Muscle layer of duodenum (tissue), 2 donors: Measurements from ENCODE around the gene TSPAN7.

ENCODE experiments used
- H3K27ac ChIP-seq: one replicate; pipeline ENCODE4 v1.7.0; 2013; ENCODE audit warnings: mild to moderate bottlenecking, low read length
- H3K27me3 ChIP-seq: one replicate; pipeline ENCODE4 v1.7.0; 2013; ENCODE audit warnings: low read depth, mild to moderate bottlenecking, control low read depth, low read length
- H3K36me3 ChIP-seq, 2 donors: one replicate each; pipeline ENCODE4 v1.7.0; 2013; ENCODE audit warnings: low read length in 2 of 2, control low read depth in 1 of 2, mild to moderate bottlenecking in 1 of 2; ENCODE audit not compliant: insufficient read depth in 2 of 2, control insufficient read depth in 1 of 2
- H3K4me1 ChIP-seq, 2 donors: one replicate each; pipeline ENCODE4 v1.7.0; 2013; ENCODE audit warnings: low read length in 2 of 2, mild to moderate bottlenecking in 2 of 2, control low read depth in 1 of 2, moderate library complexity in 1 of 2; ENCODE audit not compliant: insufficient read depth in 2 of 2, control insufficient read depth in 1 of 2
- H3K4me3 ChIP-seq, 2 donors: one replicate each; pipeline ENCODE4 v1.7.0; 2013; ENCODE audit warnings: low read length in 2 of 2, low read depth in 1 of 2, mild to moderate bottlenecking in 1 of 2
- H3K9me3 ChIP-seq, 2 donors: one replicate each; pipeline ENCODE4 v1.7.0; 2013; ENCODE audit warnings: low read length in 2 of 2, control low read depth in 1 of 2, mild to moderate bottlenecking in 1 of 2; ENCODE audit not compliant: control insufficient read depth in 1 of 2
- donor health status: healthy.

The TSPAN7 gene

DNA sequence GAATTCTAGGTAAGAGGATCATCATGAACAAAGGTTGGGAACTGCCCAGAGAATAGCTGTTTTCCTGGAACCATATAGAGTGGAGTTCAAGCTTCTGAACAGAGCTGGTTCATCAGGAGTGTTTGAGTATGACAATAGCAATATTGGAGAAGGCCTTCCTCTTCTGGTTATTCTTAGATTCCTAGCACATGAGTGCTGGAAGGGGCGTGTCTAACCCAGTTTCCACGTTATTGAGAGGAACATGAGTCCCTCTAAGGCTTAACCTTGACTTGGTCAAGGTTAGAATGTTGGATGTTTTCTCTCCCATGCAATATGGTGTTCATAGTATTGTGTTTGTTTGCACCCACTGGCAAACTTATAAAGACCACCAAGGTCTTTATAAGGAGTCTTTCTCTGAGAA is 101.3 kb downstream of the TSPAN7 start:
- Histone ChIP-seq H3K27ac (no peak overlapping the region), H3K27me3 (no peaks in the 10 kb centered on the region), H3K9me3 (no peaks in the 10 kb centered on the region), H3K4me3 (no peak overlapping the region), H3K36me3 (no peaks in the 10 kb centered on the region), H3K4me1 (no peaks in the 10 kb centered on the region)

DNA sequence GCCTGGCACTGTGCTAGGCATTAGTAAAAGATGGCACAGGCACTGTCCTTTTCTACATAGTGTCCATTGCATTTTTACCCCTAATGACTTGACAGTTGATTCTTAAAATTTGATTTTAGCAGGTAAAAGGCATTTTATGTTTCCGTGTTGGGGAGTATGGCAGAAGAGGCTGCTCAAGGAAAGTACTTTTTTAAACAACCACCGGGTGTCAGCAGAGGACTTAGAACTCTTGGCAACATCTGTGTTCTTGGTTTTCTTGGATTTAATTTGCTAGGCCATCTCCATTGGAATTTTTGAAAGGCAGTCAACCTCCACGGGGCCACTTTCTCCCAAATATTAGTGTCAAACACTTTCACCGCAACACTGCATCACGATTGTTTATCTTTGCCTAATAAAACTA is 102.9 kb downstream of the TSPAN7 start:
- Histone ChIP-seq H3K27ac (no peak overlapping the region), H3K27me3 (no peaks in the 10 kb centered on the region), H3K4me1 (no peaks in the 10 kb centered on the region), H3K36me3 (no peaks in the 10 kb centered on the region), H3K4me3 (no peak overlapping the region), H3K9me3 (no peaks in the 10 kb centered on the region)

DNA sequence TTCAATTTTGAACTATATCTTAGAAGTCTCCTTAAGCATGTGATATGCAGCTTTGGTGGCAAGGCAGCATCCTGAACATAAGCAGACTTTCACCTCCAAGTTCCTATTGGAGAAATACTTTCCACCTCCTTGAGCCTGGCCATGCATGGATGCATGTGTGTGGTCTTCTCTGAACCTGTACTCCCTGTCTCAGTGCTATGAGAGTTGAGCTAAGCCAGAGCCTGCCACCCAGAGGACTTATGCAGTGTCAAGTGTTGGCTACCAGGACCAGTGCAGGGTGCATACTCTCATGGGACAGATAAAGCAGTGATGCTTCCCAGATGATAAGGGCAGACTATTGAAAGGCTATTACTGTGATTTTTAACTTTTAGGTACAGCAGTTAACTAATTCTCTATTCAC is 105.6 kb downstream of the TSPAN7 start:
- H3K27ac ChIP-seq: no peak overlapping the region
- no peaks in the 10 kb centered on the region for H3K4me1 ChIP-seq
- no peaks in the 10 kb centered on the region for H3K9me3 ChIP-seq
- H3K4me3 ChIP-seq: no peak overlapping the region
- no peaks in the 10 kb centered on the region for H3K36me3 ChIP-seq
- H3K27me3 ChIP-seq: no peaks in the 10 kb centered on the region

DNA sequence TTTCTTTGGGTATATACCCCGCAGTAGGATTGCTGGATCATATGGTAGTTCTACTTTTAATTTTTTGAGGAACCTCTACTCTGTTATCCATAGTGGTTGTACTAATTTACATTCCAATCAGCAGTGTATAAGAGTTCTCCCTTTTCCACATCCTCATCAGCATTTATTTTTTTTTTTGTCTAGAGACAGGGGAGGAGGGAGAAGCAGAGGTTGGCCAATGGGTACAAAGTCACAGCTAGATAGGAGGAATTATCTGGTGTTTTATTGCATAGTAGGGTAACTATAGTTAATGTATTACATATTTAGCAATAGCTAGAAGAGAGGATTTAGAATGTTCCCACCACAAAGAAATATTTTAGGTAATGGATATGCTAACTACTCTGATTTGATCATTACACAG is 107.4 kb downstream of the TSPAN7 start:
- H3K27ac ChIP-seq: no peak overlapping the region
- no peaks in the 10 kb centered on the region for H3K4me1 ChIP-seq
- no peaks in the 10 kb centered on the region for H3K9me3 ChIP-seq
- no peak overlapping the region for H3K4me3 ChIP-seq
- no peaks in the 10 kb centered on the region for H3K27me3 ChIP-seq
- H3K36me3 ChIP-seq: no peaks in the 10 kb centered on the region

DNA sequence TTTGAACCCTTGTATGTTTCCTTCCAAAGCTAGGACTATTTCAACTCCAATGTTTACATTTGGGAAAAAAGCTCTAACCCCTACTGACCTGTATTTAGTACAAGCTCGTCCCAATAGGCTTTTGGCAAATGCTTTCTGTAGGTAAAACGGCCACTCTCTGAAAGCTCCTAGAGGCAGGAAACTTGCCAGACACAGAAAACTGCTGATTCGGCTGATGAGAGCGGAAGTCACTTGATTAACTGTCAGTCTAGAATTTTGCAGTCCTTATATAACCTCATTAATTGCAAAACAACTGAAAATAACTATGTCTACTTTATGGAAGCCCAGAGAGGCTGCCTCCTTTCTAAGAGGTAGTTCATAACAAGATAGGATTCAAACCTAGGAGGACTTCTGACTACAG is 108.1 kb downstream of the TSPAN7 start:
- Histone ChIP-seq H3K27ac (no peak overlapping the region), H3K9me3 (no peaks in the 10 kb centered on the region), H3K4me1 (no peaks in the 10 kb centered on the region), H3K36me3 (no peaks in the 10 kb centered on the region), H3K4me3 (no peak overlapping the region), H3K27me3 (no peaks in the 10 kb centered on the region)

DNA sequence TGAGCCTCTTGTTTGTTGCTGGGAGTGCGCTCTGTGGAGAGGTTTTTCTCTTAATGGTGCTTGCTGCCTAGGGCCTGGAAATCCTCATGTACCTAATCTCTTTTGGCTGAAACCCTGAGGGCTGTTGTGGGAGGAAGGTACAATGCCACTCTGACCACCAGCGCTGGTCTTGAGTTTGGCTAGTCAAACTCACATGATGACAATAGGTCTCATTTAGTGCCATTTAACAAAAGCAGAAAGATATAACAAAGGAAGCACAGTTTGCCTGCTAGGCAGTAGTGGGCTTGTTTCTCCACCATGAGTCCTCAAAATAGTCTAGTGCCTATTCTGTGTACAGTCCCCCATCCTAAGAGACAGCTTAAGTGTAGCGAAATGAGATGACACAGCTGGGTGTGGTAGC is 111.3 kb downstream of the TSPAN7 start:
- Histone ChIP-seq H3K4me3 (no peak overlapping the region), H3K4me1 (no peaks in the 10 kb centered on the region), H3K36me3 (no peaks in the 10 kb centered on the region), H3K9me3 (no peaks in the 10 kb centered on the region), H3K27ac (no peak overlapping the region), H3K27me3 (no peaks in the 10 kb centered on the region)

DNA sequence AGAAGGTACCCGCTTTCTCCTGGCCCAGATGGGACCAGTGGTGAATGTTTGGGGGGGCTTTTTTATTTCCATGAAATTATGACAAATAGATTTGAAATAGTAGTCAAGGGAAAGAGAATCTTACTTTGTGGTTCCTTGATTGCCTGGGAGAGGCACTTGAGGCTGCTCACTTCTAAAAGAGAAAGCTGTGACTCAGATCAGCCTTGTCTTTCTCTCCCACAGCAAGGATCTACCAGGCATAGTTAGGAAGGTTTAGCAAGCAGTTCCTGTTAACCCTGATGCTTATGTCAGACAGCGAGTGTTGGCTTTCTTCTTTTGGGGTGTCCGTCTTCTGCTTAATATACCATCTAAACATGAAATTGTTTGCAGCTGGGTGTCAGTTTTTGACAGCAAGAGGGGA is 114.5 kb downstream of the TSPAN7 start:
- no peaks in the 10 kb centered on the region for H3K9me3 ChIP-seq
- H3K4me3 ChIP-seq: no peak overlapping the region
- no peaks in the 10 kb centered on the region for H3K27me3 ChIP-seq
- H3K27ac ChIP-seq: no peak overlapping the region
- H3K36me3 ChIP-seq: no peaks in the 10 kb centered on the region
- H3K4me1 ChIP-seq: no peaks in the 10 kb centered on the region

DNA sequence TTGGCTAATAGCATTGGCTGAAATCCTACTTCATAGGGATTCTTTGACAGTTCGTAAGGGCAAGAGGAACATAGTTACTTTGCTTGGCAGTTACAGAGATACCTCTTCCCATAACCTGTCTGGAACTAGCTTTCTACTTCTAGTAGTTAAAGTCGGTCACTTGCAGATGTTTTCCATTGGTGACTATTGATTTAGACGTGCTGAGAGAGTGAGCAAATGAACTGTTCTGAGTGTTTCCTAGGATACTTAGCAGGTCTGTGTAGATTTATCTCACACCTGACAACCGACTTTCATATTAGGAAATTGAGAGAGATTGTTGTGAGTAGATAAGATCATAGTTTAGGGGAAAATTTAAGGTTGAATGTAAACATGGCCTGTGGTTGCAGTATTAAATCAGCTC is 116.8 kb downstream of the TSPAN7 start:
- Histone ChIP-seq H3K9me3 (no peaks in the 10 kb centered on the region), H3K36me3 (no peaks in the 10 kb centered on the region), H3K4me1 (no peaks in the 10 kb centered on the region), H3K27ac (no peak overlapping the region), H3K4me3 (no peak overlapping the region), H3K27me3 (no peaks in the 10 kb centered on the region)

DNA sequence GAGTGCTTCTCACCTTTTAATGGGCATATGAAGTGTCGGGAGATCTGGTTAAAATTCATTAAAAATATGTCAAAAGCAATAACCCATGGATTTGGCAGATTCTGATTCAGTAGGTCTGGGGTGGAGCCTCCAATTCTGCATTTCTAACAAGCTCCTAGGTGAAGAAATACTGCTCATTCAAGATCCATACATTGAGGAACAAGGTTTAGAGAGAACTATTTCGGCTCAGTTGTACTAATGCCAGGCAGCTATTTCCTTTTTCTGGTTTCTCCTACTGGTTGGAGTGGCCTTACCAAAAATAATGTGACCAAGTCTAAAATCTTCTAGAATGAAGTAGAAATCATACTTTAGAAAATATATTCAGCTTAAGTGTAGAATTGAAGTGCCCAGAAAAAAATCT is 117.5 kb downstream of the TSPAN7 start:
- Histone ChIP-seq H3K9me3 (no peaks in the 10 kb centered on the region), H3K27me3 (no peaks in the 10 kb centered on the region), H3K4me1 (no peaks in the 10 kb centered on the region), H3K4me3 (no peak overlapping the region), H3K36me3 (no peaks in the 10 kb centered on the region), H3K27ac (no peak overlapping the region)

DNA sequence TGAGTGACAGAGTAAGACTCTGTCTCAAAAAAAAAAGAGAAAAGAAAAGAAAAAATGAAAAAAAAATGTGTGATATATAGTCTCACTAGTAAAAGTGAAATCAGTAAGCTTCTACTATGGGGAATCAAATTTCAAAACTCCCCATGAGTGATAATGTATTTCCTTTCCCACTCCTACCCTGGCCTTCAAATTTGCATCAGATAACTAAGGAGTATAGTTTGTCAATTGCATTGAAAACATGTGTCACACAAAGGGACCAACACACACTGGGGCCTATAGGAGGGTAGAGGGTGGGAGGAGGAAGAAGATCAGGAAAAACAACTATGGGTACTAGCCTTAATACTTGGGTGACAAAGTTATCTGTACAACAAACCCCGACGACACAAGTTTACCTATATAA is 118.4 kb downstream of the TSPAN7 start:
- H3K4me1 ChIP-seq: no peaks in the 10 kb centered on the region
- no peak overlapping the region for H3K4me3 ChIP-seq
- no peaks in the 10 kb centered on the region for H3K36me3 ChIP-seq
- H3K27me3 ChIP-seq: no peaks in the 10 kb centered on the region
- no peaks in the 10 kb centered on the region for H3K9me3 ChIP-seq
- no peak overlapping the region for H3K27ac ChIP-seq

DNA sequence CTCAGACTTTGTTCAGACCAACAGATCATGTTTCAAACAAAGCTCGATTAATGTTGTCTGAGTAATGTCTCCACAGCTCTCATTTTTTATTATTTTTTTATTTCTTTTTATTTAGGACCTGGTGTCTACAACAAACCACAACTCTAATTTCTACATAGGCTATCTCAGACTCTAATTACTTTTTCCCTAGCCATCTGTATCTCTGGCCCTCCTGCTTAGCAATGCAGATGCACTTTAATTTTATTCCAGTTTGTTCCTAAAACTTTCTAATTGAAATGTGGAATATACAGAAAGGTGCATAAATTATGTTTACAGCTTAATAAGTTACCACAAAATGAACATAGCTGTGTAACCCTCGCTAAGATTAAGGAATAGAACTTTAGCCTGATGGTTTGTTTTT is 120.8 kb downstream of the TSPAN7 start:
- Histone ChIP-seq H3K9me3 (no peaks in the 10 kb centered on the region), H3K27ac (no peak overlapping the region), H3K4me3 (no peak overlapping the region), H3K27me3 (no peaks in the 10 kb centered on the region), H3K36me3 (no peaks in the 10 kb centered on the region), H3K4me1 (no peaks in the 10 kb centered on the region)

DNA sequence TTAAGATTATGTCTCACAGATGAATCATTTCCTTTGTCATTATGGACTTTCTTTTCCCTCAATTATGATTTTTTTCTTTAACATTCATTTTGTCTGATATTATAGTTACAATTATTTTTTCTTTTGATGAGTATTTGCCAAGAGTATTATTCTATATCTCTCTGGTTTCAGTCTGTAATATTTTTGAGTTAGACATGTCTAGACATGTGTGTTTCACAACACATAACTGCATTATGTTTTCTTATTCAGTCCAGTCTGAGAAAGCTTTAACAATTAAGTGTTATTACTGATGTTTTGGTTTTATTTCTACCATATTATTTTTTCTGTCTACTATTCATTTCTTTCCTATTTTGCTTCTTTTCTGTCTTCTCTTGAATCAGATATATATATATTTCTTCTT is 131.6 kb downstream of the TSPAN7 start:
- H3K27ac ChIP-seq: no peak overlapping the region
- no peak overlapping the region for H3K4me3 ChIP-seq
- no peaks in the 10 kb centered on the region for H3K36me3 ChIP-seq
- H3K9me3 ChIP-seq: no peaks in the 10 kb centered on the region
- H3K4me1 ChIP-seq: no peaks in the 10 kb centered on the region
- no peaks in the 10 kb centered on the region for H3K27me3 ChIP-seq
